ENCODE data around the gene CLDN3.
"Not testable (repeated sequence)": the region's sequence is repeated elsewhere in the genome, so short reads cannot be mapped to it uniquely, and the experiment has no call there.

CLDN3 gene

DNA sequence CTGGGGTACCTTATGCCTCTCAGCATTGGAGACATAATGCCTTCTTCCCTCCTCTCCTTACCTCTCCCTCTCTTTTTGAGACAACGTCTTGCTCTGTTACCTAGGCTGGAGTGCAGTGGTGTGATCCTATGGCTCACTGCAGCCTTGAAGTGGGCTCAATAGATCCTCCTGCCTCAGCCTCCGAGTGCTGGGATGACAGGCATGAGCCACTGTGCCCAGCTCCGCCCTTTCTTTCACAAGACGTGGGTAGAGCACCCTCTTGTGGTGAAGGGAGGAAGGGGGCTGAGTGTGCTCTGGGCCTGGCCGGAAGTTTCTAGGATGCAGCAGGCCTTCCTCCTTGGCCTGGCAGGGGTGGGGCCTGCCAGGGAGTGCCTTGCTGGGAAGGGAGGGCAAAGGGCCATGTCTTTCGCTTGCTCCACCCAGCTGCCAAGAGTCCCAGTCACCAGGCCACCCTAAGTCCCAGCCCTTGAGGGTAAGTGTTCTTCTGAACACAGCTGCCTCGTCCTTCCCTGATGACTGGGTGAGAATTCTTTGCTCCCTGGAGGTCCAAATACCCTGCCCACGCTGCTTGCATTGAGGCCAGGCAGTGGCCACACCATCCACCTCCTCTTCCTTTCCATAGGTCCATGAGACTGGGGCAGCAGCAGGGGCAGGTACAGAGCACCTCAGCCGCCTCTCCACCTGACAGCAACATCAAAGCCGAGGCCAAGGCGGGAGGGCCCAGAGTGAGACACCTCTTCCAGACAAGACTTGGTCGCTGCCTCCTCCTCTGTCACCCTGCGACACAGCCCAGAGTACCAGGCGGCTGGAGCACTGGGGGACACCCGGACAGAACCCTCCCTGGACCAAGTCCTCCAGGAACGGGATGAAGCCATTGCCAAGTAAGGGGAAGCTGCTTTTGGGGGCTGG lies 35.2 kb downstream of the CLDN3 start:
- peak; percentile 61 for DNase-seq

DNA sequence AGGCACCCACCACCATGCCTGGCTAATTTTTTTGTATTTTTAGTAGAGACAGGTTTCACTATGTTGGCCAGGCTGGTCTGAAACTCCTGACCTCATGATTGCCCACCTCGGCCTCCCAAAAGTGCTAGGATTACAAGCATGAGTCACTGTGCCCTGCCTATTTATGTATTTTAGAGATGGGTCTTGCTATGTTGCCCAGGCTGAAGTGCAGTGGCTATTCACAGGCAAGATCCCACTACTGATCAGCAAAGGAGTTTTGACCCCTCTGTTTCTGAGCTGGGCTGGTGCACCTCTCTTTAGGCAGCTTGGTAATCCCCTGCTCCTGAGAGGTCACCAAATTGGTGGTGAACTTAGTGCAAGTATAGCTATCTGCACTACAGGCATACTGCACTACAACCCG lies 37.7 kb downstream of the CLDN3 start:
- DNase-seq: no peak

DNA sequence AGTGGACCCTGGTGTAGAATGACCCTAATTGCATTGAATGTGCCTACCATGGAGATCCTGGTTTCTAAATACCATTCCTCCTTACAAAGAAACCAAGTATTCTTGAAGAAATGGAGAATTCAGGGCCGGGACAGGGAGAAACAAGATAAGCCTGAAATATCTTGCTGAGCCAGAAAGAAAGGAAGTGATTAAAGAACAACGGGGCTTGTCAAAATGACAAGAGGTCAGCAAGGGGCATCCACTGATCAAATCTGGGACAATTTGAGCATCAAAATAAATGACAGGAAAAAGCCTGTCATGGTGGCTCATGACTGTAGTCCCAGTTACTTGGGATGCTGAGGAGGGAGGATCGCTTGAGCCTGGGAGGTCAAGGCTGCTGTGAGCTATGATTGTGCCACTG lies 39.6 kb downstream of the CLDN3 start:
- no peak for DNase-seq

DNA sequence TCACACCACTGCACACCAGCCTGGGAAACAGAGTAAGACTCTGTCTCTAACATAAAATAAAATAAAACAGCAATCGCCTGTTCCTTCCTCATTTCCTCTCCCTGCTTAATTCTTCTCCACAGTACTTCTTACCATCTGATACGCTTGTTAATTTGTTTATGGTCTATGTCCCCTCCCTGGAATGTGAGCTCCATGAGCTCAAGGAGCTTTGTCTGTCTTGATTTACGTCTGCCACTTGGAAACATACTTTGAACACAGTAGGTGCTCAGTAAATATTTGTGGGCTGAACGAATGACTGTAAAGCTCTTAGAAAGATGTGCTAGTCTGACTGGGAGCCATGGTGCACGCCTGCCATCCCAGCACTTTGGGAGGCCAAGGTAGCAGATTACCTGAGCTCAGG lies 41.5 kb downstream of the CLDN3 start:
- no peak for DNase-seq

DNA sequence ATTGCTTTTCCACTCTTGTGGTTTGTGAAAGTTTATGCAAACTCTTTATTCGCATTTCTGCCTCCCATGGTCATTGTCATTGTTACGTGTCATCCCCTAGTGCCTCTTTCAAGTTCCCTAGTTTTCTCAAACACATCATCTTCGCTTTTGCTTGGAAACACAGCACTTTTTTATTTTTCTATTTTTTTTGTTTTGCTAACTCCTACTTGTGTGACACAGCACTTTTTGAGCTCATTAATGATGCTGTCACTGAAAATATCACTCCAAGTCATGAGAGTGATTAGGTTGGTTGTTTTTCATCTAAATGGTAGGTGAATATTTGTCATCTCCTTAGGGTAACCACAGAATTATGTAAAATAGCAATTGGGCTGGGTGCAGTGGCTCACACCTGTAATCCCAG lies 42.1 kb downstream of the CLDN3 start:
- no peak for DNase-seq

DNA sequence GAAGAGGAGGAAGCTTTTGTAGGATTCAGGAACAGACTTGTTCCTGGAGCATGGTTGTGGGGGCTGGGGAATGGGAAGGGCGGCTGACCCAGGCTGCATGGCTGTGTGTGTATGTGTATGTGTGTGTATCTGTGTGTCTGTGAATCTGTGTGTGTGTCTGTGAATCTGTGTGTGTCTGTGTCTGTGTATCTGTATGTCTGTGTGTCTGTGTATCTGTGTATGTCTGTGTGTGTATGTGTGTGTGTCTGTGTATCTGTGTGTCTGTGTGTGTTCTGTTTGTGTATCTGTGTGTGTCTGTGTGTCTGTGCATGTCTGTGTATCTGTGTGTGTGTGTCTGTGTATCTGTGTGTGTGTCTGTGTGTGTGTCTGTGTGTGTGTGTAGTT lies 44.0 kb downstream of the CLDN3 start:
- no peak for DNase-seq

DNA sequence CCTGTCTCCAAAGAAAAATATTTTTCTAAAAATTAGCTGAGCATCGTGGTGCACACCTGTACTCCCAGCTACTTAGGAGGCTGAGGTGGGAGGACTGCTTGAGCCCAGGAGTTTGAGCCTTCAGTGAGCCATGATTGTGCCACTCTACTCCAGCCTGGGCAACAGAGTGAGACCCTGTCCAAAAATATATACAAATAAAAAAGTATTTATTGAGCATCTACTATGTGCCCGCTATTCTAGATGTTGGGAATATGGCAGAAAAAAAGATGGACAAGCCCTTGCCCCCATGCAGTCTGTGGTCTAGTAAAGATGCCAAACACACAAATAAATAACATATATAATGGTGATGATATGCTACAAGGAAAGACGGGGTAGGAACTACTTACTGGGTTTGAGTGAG lies 46.3 kb downstream of the CLDN3 start:
- no peak for DNase-seq

DNA sequence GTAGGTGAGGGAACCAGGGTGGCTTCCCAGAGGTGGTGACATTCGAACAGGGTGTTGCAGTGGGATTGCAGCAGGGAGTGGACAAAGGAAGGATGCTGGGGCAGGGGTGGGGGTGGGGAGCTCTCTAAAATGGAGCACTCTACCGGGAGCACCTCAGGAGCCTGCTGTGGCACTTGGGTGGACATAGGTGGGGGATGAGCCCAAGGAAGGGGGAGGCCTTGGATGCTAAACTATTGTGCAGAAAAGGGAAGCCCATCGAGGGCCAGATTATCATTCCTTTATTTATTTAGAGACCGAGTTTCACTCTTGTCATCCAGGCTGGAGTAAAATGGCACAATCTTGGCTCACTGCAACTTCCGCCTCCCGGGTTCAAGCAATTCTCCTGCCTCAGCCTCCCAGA lies 47.3 kb downstream of the CLDN3 start:
- no peak for DNase-seq

DNA sequence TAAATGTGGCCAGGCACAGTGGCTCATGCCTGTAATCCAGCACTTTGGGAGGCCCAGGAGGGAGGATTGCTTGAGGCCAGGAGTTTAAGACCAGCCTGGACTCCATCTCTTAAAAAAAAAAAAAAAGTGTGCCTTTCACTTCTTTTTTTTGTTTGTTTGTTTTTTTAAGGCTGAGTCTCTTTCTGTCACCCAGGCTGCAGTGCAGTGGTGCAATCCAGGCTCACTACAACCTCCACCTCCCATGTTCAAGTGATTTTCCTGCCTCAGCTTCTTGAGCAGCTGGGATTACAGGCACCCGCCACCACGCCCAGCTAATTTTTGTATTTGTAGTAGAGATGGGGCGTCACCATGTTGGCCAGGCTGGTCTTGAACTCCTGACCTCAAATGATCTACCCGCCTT lies 47.9 kb downstream of the CLDN3 start:
- DNase-seq: not testable (repeated sequence)

DNA sequence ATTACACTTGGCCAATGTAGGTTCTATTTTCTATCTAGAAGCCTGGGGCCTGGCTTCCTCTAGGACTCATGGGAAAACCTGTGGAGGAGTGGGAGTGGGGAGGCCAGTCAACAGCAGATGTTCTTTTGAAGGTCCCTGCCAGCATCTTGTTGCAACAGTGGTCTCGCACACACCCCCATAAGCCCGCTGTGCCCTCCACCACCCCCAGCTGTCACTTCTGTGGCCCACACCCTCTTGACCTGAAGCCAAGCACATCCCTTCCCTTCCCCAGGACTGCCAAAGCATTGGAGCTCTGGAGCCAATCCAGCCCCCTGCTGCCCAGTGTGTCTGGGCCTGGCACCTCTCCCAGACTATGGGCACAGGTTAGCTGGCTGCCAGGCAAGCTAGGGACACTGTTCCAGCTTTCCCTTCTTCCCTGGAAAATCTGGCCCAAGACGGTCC lies 48.7 kb downstream of the CLDN3 start:
- peak; percentile 82 for DNase-seq

DNA sequence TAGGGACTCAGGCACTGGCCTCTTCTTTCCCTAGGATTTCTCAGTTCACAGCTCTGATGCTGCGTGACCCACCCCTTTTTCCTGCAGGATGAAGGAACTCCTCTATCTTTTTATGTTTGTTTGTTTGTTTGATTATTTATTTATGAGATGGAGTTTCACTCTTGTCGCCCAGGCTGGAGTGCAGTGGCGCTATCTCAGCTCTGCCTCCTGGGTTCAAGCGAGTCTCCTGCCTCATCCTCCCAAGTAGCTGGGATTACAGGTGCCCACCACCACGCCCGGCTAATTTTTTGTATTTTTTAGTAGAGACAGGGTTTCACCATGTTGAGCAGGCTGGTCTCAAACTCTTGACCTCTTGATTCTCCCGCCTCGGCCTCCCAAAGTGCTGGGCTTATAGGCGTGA lies 49.6 kb downstream of the CLDN3 start:
- not testable (repeated sequence) for DNase-seq

DNA sequence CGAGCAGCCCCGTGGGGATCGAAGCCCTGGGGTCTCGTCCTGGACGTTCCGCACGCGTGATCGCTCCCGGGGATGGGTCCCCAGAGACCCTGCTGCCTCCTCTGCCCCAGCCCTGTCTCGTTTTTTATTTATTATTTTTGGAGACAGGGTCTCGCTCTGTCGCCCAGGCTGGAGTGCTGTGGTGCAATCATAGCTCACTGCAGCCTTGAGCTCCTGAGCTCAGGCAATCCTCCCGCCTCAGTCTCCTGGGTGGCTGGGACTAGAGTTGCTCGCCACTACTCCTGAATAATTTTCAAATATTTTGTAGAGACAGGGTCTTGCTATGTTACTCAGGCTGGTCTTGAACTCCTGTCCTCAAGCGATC lies 50.3 kb downstream of the CLDN3 start:
- DNase-seq: no peak
